GM18499 (cell line): ENCODE data around the gene TARS1.
"Not testable (repeated sequence)": the region's sequence is repeated elsewhere in the genome, so short reads cannot be mapped to it uniquely, and the experiment has no call there.

Source experiments
- ATAC-seq: cut with Tn5 transposase; IDR thresholded peaks from one replicate; pipeline ENCODE4 v1.9.1; 2021; ENCODE audit warnings: moderate number of reproducible peaks; ENCODE audit not compliant: insufficient read depth, unreplicated experiment

TARS1 gene

DNA sequence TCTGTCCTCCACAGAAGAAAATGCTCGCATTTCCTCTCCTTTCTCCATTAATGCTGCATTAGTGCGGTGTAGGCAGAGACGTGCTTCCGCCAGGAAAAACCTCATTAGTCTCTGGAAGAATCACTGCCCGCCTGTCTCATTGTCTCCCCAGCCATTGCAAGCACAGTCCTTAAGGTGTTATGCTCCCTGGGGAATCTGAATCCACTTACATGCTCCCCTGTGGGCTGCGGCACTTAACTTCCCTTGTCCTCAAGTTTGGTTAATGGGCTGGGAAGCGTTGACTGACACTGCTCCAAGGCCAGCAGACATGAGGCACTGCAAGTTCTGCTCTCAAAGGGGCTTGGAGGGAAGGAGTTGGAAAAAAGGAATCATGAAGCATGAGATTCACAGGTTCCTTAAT is 41.6 kb downstream of the TARS1 start:
- no peak for ATAC-seq

DNA sequence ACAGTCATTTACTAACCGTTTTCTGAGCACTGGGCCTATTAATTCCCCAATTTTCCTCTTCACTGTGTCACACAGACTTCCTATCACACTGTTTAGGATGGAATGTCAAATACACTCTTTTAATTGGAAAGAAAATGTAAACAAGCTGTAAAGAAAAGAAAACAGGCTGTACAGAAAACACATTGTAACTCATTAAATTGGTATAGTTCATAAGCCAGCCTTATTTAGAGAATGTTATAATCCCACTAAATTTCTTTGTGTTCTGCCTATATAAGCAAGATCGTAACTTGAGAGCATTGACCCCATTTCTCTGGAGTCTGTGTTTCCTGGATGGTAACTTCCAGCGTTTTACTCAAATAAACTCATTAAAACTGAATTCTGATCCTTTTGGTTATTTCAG is 46.5 kb downstream of the TARS1 start:
- ATAC-seq = no peak

DNA sequence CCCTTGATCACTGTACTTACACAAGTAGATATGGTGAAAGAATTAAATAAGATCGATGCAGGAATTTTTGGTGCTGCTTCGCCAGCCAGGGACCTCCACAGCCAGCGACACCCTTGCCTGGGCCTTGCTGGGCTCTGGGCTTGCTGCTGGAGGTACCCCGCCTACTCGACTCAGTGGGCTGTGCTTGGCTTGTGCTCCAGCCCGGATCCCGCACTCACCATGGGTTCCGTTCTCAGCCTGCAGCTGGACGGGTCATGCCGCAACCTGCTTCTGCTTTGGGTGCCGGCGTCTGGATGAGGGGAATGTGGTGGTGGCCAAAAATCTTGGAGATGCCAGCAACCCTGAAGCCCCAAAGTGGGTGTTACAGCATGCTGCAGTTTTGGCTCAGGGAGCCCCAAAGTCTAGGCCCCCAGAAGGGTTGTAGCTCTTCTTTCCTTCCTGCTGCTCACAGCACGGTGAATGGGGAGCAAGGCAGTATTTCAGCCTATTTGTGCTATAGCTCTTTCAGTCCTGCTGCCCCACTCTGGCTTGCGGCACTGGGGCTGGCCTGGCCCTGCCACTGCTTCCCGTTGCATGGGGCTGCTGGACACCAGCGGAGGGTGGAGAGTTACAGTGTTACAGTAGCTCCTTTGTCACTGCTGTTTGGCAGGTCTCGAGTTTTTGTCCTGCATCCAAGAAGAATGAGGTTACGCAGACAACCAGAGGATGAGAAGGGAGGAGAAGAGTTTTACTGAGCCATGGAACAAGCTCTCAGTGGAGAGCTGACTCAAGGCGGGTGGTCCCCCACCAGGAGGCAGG is 48.0 kb downstream of the TARS1 start:
- ATAC-seq = no peak

DNA sequence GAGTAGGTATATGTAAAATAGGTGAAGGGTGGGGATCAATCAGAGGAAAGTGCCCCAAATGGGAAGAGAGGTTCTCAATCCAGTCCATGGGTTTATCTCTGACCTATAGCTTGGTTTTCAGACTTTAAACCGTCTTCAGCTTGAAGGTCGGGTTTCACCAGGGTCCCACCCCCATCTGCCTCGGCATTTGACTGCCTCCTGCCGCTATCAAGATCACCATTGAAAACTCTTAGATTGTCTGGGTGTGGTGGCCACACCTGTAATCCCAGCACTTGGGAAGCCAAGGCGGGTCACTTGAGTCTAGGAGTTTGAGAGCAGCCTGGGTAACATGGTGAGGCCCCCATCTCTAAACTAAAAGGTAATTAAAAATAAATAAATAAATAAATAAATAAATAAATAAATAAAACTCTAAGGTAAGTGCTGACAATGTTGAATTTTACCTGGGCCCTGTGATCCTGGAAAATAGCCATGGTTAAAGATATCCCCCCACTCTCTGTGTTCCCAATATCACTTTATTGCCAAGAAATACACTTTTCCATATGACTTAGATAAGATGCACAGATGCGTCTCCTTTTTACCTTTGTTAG is 48.8 kb downstream of the TARS1 start:
- no peak for ATAC-seq

DNA sequence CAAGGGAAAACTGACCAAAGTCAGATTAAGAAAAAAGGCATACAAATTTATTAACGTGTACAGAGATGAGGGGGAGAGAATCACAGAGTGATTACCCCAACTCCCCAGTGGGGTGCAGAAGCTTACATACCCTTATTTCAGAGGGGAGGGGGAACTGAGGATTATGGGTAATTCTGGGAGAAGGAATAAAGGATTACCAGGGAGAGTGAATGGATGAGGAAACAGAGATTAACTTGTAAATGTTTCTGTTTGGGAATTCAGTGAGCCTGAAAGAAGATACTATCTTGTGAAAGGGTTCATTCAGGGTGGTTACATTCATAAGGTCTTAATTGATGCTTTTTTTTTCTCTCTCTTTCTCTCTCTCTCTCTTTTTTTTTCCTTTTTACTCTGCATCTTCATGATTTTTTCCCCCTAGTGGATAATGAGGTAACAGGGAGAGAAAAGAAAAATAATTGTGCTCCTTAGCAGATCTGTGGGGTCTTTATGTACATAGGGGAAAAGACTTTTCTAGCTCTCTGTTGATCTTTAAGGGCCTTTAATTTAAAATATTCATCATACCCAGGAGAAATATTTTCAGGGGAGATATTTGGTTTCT is 49.4 kb downstream of the TARS1 start:
- no peak for ATAC-seq

- ATAC-seq = no peak
These were observed 51.2 kb downstream of the TARS1 start for GRCh38 chr5:33491941-33492340.

DNA sequence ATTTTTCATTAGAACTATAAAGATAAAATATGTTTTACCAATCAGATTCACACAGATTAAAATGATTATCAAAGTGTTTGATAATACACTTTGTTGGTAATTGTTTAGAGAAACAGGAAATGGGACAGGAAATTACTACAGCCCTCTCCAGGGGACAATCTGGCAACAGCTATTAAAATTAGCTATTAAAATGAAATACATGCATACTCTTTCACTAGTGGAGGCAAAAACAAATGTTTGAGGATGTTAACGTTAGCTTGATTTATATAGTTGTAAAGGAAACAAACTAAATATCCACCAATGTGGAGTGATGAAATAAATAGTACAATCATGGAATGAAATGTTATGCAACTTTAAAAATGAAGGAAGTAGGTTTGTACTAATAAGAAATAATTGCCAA is 53.7 kb downstream of the TARS1 start:
- no peak for ATAC-seq

DNA sequence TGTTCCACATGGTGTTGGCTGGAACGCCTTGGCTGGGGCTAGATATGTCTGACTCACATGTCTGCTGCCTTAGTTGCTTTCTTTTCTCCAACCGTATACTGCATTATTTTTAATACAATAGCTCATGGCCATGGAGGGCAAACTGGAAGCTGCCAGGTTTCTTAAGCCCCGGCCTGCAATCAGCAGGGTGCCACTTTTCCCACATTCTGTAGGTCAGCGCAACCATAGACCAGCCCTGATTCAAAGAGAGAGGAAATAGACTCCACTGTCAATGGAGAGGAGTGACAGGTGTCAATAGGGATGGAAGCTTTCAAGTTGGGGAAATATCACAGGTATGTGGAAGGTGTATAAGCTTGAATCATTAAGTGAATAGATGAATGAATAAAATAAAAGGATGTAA is 60.5 kb downstream of the TARS1 start:
- no peak for ATAC-seq

GRCh38 chr5:33501899-33502298 is 61.1 kb downstream of the TARS1 start:
- ATAC-seq = no peak

GRCh38 chr5:33504570-33504969 is 63.8 kb downstream of the TARS1 start:
- no peak for ATAC-seq

DNA sequence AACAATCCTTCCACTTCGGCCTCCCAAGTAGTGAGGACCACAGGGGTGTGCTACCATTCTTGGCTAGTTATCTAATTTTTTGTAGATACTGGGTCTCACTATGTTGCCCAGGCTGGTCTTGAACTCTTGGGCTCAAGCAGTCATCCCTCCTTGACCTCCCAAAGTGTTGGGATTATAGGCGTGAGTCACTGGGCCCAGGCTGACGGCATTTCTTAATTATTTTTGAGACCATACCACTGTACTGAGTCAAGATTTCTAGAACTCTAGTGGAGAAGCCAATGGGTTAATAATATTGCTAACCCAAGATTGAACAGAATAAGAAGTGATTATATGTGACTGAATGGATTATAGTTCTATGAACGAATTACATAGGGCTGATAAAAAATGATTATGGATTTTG is 66.7 kb downstream of the TARS1 start:
- no peak for ATAC-seq

DNA sequence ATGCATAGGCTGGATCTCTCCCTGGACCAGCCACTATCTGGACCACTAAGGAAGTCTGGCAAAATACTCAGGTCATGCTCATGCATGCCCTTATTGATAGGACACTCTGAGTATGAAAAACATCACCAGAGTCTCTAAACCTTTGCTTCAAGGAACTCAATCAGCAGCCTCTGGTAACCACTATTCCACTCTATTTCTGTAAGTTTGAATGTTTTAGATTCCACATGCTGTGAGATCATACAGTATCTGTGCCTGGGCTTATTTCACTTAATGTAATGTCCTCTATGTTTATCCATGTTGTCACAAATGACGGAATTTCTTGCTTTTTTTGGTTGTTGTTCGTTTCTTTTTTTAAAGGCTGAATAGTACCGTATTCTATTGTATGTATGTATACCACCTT is 68.3 kb downstream of the TARS1 start:
- no peak for ATAC-seq

- ATAC-seq = no peak
These were observed 72.9 kb downstream of the TARS1 start for GRCh38 chr5:33513462-33514185.

DNA sequence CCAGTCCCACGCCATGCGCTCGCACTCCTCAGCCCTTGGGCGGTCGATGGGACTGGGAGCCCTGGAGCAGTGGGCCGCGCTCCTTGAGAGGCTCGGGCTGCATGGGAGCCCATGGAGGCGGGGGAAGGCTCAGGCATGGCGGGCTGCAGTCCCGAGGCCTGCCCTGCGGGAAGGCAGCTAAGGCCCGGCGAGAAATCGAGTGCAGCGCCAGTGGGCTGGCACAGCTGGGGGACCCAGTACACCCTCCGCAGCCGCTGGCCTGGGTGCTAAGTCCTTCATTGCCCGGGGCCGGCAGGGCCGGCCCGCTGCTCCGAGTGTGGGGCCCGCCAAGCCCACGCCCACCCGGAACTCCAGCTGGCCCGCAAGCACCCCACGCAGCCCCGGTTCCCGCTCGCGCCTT is 74.6 kb downstream of the TARS1 start:
- ATAC-seq = not testable (repeated sequence)

DNA sequence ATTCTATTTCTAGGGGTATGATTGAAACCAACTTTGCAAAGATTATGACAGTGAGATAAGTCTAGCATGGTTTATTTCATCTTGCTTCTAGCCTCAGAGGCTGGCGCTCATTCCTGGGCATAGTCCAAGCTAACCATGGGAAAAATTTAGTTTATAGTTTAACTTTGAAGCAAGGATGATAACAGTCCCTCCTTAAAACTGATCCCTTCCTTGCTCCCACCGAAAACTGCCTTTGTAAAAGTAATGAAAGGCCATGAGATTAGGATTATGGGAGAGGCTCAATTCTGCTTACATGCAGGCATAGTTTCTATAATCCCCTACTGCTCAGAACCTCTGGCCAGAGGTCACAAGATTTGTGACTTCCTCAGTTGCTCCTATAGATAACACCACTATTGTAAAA is 75.7 kb downstream of the TARS1 start:
- no peak for ATAC-seq
